Measurements from ENCODE around the gene BPTF.
"Not testable (repeated sequence)": the region's sequence is repeated elsewhere in the genome, so short reads cannot be mapped to it uniquely, and the experiment has no call there.

BPTF gene

DNA sequence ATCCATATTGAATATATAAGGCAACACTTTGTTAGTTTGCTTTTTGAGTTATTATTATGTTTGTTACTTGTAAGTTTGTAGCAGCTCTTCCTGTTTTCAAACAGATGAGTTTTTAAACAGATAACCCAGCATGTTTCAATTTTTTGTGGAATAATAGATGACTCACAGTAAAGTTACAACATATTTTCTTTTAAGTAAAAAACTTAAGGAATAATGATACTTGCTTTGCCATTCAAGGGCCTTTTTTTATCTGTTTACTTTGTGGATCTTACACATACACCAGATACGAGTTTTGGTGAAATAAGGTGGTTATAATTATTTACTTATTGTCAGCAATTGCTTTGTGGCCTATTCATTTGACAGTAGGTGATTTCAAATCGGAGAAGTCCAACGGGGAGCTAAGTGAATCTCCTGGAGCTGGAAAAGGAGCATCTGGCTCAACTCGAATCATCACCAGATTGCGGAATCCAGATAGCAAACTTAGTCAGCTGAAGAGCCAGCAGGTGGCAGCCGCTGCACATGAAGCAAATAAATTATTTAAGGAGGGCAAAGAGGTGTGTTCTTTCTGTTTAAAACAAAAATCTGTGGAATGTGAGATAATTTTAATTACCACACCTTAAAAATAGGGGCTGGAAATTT, 66.3 kb downstream of the BPTF start:
- Histone ChIP-seq H3K4me1 (no peaks in the 10 kb centered on the region), H3K4me3 (ENCODE audit: low read depth, low read length) (no peak overlapping the region), H3K9me3 (no peaks in the 10 kb centered on the region), H3K27me3 (no peaks in the 10 kb centered on the region), H3K36me3 (peaks cover 41% of the 10 kb centered on the region)
- DNase-seq, result peak; percentile 67
- TF ChIP-seq, protein P1, sequence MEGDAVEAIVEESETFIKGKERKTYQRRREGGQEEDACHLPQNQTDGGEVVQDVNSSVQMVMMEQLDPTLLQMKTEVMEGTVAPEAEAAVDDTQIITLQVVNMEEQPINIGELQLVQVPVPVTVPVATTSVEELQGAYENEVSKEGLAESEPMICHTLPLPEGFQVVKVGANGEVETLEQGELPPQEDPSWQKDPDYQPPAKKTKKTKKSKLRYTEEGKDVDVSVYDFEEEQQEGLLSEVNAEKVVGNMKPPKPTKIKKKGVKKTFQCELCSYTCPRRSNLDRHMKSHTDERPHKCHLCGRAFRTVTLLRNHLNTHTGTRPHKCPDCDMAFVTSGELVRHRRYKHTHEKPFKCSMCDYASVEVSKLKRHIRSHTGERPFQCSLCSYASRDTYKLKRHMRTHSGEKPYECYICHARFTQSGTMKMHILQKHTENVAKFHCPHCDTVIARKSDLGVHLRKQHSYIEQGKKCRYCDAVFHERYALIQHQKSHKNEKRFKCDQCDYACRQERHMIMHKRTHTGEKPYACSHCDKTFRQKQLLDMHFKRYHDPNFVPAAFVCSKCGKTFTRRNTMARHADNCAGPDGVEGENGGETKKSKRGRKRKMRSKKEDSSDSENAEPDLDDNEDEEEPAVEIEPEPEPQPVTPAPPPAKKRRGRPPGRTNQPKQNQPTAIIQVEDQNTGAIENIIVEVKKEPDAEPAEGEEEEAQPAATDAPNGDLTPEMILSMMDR (IDR thresholded peaks at IDR 0.05; ENCODE audit: low read depth, low read length), result peak; percentile 67

DNA sequence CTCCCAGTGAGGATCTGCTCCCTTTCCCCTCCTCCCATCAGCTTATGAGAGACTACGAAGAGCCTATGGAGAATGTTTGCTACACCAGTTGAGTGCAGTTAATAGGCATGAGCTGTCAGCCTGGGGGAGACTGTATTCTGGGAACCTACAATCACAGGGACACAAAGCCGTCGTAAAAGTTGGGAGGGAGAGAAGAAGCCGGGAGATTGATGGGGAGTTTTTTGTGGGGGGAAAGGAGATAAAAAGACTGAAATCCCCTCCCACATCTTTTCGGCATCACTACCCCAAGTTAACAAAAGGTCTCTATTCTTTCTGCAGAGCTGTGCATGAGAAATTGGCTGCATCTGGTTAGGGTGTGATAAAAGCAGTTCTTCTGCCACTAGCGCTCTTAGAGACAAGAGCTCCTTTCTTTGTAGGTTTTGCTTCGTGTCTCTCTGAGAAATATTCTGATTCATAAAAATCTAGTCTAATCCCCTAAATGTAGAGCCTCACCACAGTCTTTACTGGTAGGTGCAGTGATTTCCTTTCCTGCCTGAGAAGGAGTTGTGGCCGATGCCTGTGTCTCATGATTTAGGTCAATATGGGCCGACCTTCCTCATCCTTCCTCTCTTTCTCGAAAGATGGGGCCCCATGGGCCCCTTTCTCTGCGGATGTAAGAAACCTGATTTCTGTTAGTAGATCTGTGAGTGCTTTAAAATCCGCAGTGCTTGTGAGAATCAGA, 77.4 kb downstream of the BPTF start:
- Histone ChIP-seq H3K4me3 (ENCODE audit: low read depth, low read length) (no peak overlapping the region), H3K27me3 (no peaks in the 10 kb centered on the region), H3K9me3 (no peaks in the 10 kb centered on the region), H3K4me1 (no peaks in the 10 kb centered on the region), H3K36me3 (peaks cover 52% of the 10 kb centered on the region)
- TF ChIP-seq, protein P1 (IDR thresholded peaks at IDR 0.05; ENCODE audit: low read depth, low read length), result no peak
- DNase-seq, result no peak

- H3K36me3 ChIP-seq, result peaks cover 56% of the 10 kb centered on the region
- not testable (repeated sequence) for H3K9me3 ChIP-seq; H3K4me3 ChIP-seq (ENCODE audit: low read depth, low read length); H3K27me3 ChIP-seq; DNase-seq; H3K4me1 ChIP-seq
Observed at GRCh38 chr17:67905298-67905697, 80.0 kb downstream of the BPTF start.

- H3K36me3 ChIP-seq, result peaks cover 69% of the 10 kb centered on the region
Observed at GRCh38 chr17:67910117-67910803, 85.0 kb downstream of the BPTF start.

GRCh38 chr17:67911059-67911782, 85.9 kb downstream of the BPTF start:
- peaks cover 63% of the 10 kb centered on the region for H3K36me3 ChIP-seq
- H3K9me3 ChIP-seq, result no peaks in the 10 kb centered on the region
- no peak for DNase-seq
- TF ChIP-seq, protein P1 (IDR thresholded peaks at IDR 0.05; ENCODE audit: low read depth, low read length), result no peak
- H3K4me1 ChIP-seq, result no peaks in the 10 kb centered on the region
- H3K27me3 ChIP-seq, result no peaks in the 10 kb centered on the region
- no peak overlapping the region for H3K4me3 ChIP-seq (ENCODE audit: low read depth, low read length)

More at GRCh38 chr17:67910117-67910803, 85.0 kb downstream of the BPTF start:
- H3K4me3 ChIP-seq (ENCODE audit: low read depth, low read length); DNase-seq; H3K27me3 ChIP-seq; H3K9me3 ChIP-seq; H3K4me1 ChIP-seq: not testable (repeated sequence)

DNA sequence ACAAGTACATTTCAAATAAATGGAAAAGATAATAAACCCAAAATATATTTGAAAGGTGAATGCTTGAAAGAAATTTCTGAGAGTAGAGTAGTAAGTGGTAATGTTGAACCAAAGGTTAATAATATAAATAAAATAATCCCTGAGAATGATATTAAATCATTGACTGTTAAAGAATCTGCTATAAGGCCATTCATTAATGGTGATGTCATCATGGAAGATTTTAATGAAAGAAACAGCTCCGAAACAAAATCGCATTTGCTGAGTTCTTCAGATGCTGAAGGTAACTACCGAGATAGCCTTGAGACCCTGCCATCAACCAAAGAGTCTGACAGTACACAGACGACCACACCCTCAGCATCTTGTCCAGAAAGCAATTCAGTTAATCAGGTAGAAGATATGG, 86.8 kb downstream of the BPTF start:
- DNase-seq, result no peak
- Histone ChIP-seq H3K4me3 (ENCODE audit: low read depth, low read length) (no peak overlapping the region), H3K4me1 (no peaks in the 10 kb centered on the region), H3K9me3 (no peaks in the 10 kb centered on the region), H3K27me3 (no peaks in the 10 kb centered on the region), H3K36me3 (peaks cover 65% of the 10 kb centered on the region)
- TF ChIP-seq, protein P1 (IDR thresholded peaks at IDR 0.05; ENCODE audit: low read depth, low read length), result no peak

Measured in BE2C (cell line).